GM18517 (cell line): ENCODE data around the gene BCOR.

Experiments
- ATAC-seq: cut with Tn5 transposase; IDR thresholded peaks from one replicate; pipeline ENCODE4 v1.9.1; 2021; ENCODE audit warnings: mild to moderate bottlenecking, moderate library complexity; ENCODE audit not compliant: unreplicated experiment

BCOR gene

GRCh38 chrX:40116925-40117324 is 19.2 kb upstream of the BCOR start:
- ATAC-seq = no peak

- no peak for ATAC-seq
Measured at GRCh38 chrX:40112996-40113395, 15.2 kb upstream of the BCOR start.

GRCh38 chrX:40111868-40112267 is 14.1 kb upstream of the BCOR start:
- ATAC-seq = no peak

GRCh38 chrX:40109288-40110008 is 11.7 kb upstream of the BCOR start:
- no peak for ATAC-seq

- ATAC-seq = no peak
Measured at GRCh38 chrX:40108959-40109287, 11.2 kb upstream of the BCOR start.

- ATAC-seq = no peak
Measured at GRCh38 chrX:40108162-40108958, 10.6 kb upstream of the BCOR start.

- no peak for ATAC-seq
Measured at GRCh38 chrX:40107291-40108161, 9.8 kb upstream of the BCOR start.

- no peak for ATAC-seq
Measured at GRCh38 chrX:40106676-40107290, 9.0 kb upstream of the BCOR start.

GRCh38 chrX:40105835-40106675 is 8.3 kb upstream of the BCOR start:
- no peak for ATAC-seq

GRCh38 chrX:40104985-40105834 is 7.5 kb upstream of the BCOR start:
- no peak for ATAC-seq

GRCh38 chrX:40104630-40104984 is 6.8 kb upstream of the BCOR start:
- ATAC-seq = no peak

GRCh38 chrX:40103565-40104323 is 6.0 kb upstream of the BCOR start:
- no peak for ATAC-seq

GRCh38 chrX:40102393-40103381 is 4.9 kb upstream of the BCOR start:
- no peak for ATAC-seq

- ATAC-seq = no peak
Measured at GRCh38 chrX:40101430-40101802, 3.7 kb upstream of the BCOR start.

GRCh38 chrX:40100537-40101429 is 3.0 kb upstream of the BCOR start:
- no peak for ATAC-seq

GRCh38 chrX:40100141-40100536 is 2.4 kb upstream of the BCOR start:
- no peak for ATAC-seq
